ENCODE results near the gene MOGAT3. TPM values are rescaled to one million over a fixed set of nuclear protein-coding genes. Genes with fewer than 3 reads are reported as not detected.

Gene MOGAT3
- total and polyA plus RNA-seq, 9 of the 15 experiments (the other 6 are each of a cell fraction or from before 2014, with no cell fraction given): 0.07 to 0.17 (median 0.13) TPM; not detected in 6

- TF ChIP-seq BRD4 (IDR thresholded peaks at IDR 0.05) (no peak), HCFC1 (IDR thresholded peaks at IDR 0.05; ENCODE audit: low read depth, low read length) (no peak), NKRF (IDR thresholded peaks at IDR 0.05; ENCODE audit: borderline replicate concordance) (no peak), YY1 (IDR thresholded peaks at IDR 0.05; ENCODE audit: borderline replicate concordance in 1 of 3, control insufficient read depth in 1 of 3, extremely low read depth in 1 of 3, insufficient read depth in 3 of 3, insufficient read length in 1 of 3, insufficient replicate concordance in 2 of 3, low read depth in 1 of 3, low read length in 2 of 3) (no peak), ZNF347 (CRISPR knock-in tag; IDR thresholded peaks at IDR 0.05; ENCODE audit: low read depth) (no peak), ZNF778 (CRISPR knock-in tag; IDR thresholded peaks at IDR 0.05) (no peak), STAG1 (CRISPR knock-in tag; IDR thresholded peaks at IDR 0.05; ENCODE audit: borderline replicate concordance) (no peak), SAFB (IDR thresholded peaks at IDR 0.05; ENCODE audit: borderline replicate concordance, low read depth, low read length) (no peak), WHSC1 (IDR thresholded peaks at IDR 0.05; ENCODE audit: low read length) (no peak), BACH1 (tag; IDR thresholded peaks at IDR 0.05) (no peak), JUNB (CRISPR knock-in tag; conservative IDR thresholded peaks at IDR 0.05) (no peak), CREB1 (IDR thresholded peaks at IDR 0.05) (no peak), CREB1 (CRISPR knock-in tag; IDR thresholded peaks at IDR 0.05) (no peak), E2F4 (CRISPR knock-in tag; IDR thresholded peaks at IDR 0.05; ENCODE audit: low read depth) (no peak), CUX1 (CRISPR knock-in tag; IDR thresholded peaks at IDR 0.05) (no peak), ZNF253 (CRISPR knock-in tag; conservative IDR thresholded peaks at IDR 0.05) (no peak), L3MBTL2 (IDR thresholded peaks at IDR 0.05) (peak; percentile 78), NRF1 (conservative IDR thresholded peaks at IDR 0.05 in 1 of 2, IDR thresholded peaks at IDR 0.05 in 1 of 2) (peak; percentile 85 to 88), POLR3A (IDR thresholded peaks at IDR 0.05; ENCODE audit: borderline replicate concordance, extremely low read depth, insufficient read depth, insufficient read length) (no peak), SMARCC2 (IDR thresholded peaks at IDR 0.05; ENCODE audit: low read depth) (no peak)
Observed at GRCh38 chr7:101156866-101157589, 43.8 kb downstream of the MOGAT3 start (continued).

Data from K562 (cell line).